RWPE2 (cell line): ENCODE measurements around the gene QSOX1.

Experiments used
- ATAC-seq: fragments of 200-7000 bp; cut with Tn5 transposase; 3 replicates; pipeline ENCODE4 v1.9.1; 2021; ENCODE audit warnings: low read depth
- DNase-seq: peaks from one replicate; pipeline ENCODE4 v3.0.0-alpha.2; 2020; ENCODE audit warnings: low spot score
- H3K27ac ChIP-seq: fragments of 450-650 bp; 2 replicates; pipeline ENCODE4 v1.5.1; 2017; ENCODE audit warnings: mild to moderate bottlenecking; ENCODE audit not compliant: poor library complexity, severe bottlenecking
- H3K27me3 ChIP-seq: fragments of 250-450 bp; sonication (Bioruptor Pico); 2 replicates; pipeline ENCODE4 v1.5.1; 2021; ENCODE audit warnings: mild to moderate bottlenecking, moderate library complexity; ENCODE audit not compliant: insufficient read depth, poor library complexity, severe bottlenecking
- H3K36me3 ChIP-seq: fragments of 250-450 bp; sonication (Bioruptor Pico); 2 replicates; pipeline ENCODE4 v1.5.1; 2020; ENCODE audit warnings: low read depth, mild to moderate bottlenecking, moderate library complexity
- H3K4me1 ChIP-seq: fragments of 250-450 bp; sonication (Bioruptor Pico); 2 replicates; pipeline ENCODE4 v1.5.1; 2021; ENCODE audit warnings: mild to moderate bottlenecking, moderate library complexity; ENCODE audit not compliant: insufficient read depth, poor library complexity, severe bottlenecking
- H3K4me3 ChIP-seq: fragments of 250-450 bp; sonication (Bioruptor Pico); 2 replicates; pipeline ENCODE4 v1.5.1; 2021; ENCODE audit warnings: mild to moderate bottlenecking, moderate library complexity; ENCODE audit not compliant: severe bottlenecking
- H3K9me3 ChIP-seq: fragments of 250-450 bp; sonication (Bioruptor Pico); 2 replicates; pipeline ENCODE4 v1.5.1; 2021; ENCODE audit warnings: mild to moderate bottlenecking, moderate library complexity; ENCODE audit not compliant: severe bottlenecking
- TF ChIP-seq, protein P1 (sequence below): fragments of 450-650 bp; IDR thresholded peaks from one replicate; pipeline ENCODE4 v1.5.1; 2017; ENCODE audit warnings: mild to moderate bottlenecking, moderate library complexity; ENCODE audit not compliant: poor library complexity, severe bottlenecking

Gene QSOX1

DNA sequence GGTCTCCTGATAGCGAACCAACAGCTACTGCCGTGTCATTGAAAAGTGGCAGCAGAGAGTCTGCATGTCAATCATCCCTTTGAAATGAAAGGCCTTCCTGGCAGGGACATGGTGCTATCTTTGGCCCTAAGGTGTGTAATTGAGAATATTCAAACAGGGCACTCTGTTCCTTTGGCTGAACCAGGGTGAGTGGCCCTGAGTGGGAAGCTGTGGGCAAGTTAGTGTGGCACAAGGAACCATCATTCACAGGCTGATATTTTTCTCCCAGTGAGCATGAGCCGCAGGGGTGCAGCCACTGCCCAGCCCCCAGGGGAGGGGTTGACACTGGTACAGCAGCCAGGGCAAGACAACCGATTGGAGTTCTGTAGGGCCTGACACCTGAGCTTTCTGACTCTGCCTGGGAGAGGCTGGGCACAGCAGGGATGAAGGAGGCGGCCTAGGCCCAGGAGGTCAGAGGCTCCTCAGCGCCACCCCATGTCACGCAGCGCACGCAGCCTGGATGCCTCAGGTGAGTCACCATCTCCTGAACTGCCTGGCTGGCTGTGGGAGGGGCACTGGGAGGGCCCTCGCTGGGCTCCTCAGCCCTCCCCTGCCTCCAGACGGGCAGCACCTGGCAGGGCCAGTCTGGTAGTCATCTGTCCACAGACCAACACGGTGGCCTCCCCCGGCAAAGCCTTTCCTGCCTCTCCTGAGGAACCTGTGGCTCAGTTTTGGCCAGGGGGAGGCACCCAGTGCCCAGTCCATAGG lies 13.2 kb downstream of the QSOX1 start:
- no peaks in the 10 kb centered on the region for H3K27me3 ChIP-seq
- H3K27ac ChIP-seq: peak overlapping the region; percentile 79
- peak; percentile 96 for ATAC-seq
- no peak overlapping the region for H3K4me3 ChIP-seq
- H3K9me3 ChIP-seq: no peaks in the 10 kb centered on the region
- H3K36me3 ChIP-seq: peaks cover 22% of the 10 kb centered on the region
- peaks cover 33% of the 10 kb centered on the region for H3K4me1 ChIP-seq
- TF ChIP-seq, protein P1, sequence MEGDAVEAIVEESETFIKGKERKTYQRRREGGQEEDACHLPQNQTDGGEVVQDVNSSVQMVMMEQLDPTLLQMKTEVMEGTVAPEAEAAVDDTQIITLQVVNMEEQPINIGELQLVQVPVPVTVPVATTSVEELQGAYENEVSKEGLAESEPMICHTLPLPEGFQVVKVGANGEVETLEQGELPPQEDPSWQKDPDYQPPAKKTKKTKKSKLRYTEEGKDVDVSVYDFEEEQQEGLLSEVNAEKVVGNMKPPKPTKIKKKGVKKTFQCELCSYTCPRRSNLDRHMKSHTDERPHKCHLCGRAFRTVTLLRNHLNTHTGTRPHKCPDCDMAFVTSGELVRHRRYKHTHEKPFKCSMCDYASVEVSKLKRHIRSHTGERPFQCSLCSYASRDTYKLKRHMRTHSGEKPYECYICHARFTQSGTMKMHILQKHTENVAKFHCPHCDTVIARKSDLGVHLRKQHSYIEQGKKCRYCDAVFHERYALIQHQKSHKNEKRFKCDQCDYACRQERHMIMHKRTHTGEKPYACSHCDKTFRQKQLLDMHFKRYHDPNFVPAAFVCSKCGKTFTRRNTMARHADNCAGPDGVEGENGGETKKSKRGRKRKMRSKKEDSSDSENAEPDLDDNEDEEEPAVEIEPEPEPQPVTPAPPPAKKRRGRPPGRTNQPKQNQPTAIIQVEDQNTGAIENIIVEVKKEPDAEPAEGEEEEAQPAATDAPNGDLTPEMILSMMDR: peak; percentile 46
- peak; percentile 95 for DNase-seq

DNA sequence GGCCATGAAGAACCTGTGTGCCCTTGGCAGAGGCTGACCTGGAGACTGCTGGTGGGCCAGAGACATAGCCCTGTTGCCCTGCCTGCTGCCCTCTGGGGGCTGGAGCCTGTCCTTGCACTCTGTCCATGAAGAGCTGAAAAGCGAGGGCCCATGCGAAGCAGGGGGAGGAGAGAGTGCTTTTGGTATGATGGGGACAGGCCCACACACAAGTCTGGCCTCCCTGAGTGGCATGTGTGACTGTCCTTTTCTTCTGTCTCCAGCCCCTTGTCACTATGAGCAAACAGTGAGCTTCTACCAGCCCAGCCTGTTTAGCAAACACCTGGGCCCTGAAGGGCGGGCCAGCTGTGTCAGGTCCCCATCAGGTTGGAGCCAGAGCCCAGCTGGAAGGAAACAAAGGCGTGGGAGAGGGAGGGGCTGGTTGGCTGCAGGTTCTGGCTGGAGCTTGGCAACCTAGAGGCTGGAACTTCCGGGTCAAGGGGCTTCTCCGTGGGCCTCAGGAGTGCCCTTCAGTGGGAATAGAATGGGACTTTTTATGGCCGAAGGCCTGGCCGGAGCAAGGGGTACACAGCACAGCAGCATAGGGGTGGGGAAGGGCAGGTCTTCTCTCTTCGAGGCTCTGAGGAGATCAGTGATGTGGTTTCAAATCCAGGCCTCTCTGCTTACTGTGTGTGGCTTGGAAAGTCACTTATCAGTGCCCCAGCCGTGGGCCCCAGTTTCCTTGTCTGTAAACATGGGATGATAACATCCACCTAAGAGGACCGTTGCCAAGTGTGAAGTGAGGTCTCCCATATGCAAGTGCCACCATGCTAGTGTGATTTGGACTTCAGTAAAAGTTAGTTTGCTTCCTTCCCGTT lies 14.3 kb downstream of the QSOX1 start:
- DNase-seq: no peak
- H3K4me3 ChIP-seq: no peak overlapping the region
- no peaks in the 10 kb centered on the region for H3K27me3 ChIP-seq
- peak overlapping the region; percentile 79 for H3K27ac ChIP-seq
- ATAC-seq: peak; percentile 13; the same call in 1 of the 3 replicates
- peaks cover 23% of the 10 kb centered on the region for H3K36me3 ChIP-seq
- peaks cover 30% of the 10 kb centered on the region for H3K4me1 ChIP-seq
- TF ChIP-seq, protein P1: peak; percentile 61
- no peaks in the 10 kb centered on the region for H3K9me3 ChIP-seq

DNA sequence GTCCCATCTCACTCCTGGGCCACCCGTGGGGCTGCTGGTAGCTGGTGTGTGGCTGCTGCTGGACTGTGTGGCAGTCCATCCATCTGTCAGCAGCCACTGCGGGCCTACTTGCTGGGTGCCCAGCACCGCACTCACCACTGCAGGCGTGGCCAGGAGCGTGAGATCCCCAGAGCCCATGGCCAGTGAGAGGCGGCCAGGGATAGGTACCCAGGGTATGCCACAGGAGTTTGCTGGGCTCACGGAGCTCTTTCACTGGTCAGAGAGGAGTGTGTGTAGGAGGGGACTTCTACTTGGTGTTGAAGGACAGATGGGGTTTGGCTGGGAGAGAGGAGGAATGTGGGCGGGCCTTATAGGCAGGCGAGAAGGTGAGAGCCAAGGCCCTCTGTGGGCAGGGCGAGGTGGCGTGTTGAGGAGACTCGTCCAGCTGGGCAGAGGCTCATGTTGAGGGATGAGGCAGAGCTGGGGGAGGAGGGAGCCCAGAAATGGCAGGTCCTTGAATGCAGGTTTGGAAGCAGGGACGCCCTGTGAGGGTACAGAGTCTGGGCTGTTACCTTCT lies 15.0 kb downstream of the QSOX1 start:
- peaks cover 30% of the 10 kb centered on the region for H3K4me1 ChIP-seq
- peak overlapping the region; percentile 79 for H3K27ac ChIP-seq
- peak; percentile 51 for DNase-seq
- peaks cover 23% of the 10 kb centered on the region for H3K36me3 ChIP-seq
- no peaks in the 10 kb centered on the region for H3K9me3 ChIP-seq
- no peak for ATAC-seq
- TF ChIP-seq, protein P1: no peak
- no peak overlapping the region for H3K4me3 ChIP-seq
- H3K27me3 ChIP-seq: no peaks in the 10 kb centered on the region

DNA sequence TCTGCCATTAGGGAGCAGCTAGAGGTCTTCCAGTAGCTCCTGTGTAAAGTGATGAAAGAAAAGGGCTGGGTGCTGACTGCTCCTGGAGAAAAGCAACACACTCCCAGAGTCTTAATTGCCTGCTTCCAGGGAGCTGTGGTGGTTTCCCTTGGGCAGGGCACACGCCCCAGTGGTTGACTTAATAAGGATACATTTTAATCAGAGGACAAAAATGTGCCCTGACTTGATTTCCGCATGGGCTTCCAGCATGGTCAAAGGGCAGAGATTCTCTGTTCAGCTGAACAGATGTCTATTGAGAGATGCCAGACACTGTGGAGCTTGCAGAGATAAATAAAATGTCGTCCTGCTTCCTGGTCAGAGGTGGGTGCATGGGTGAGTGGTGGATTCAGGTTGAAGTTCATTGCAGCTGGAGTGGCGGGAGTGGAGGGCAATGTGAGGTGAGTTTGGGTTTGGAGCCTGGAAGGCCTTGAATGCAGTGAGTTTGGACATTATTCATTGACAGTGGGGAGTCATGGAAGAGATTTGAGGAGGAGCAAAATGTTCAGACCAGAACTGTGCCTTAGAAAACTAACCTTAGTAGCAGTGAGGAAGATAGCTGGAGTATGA lies 16.0 kb downstream of the QSOX1 start:
- no peaks in the 10 kb centered on the region for H3K9me3 ChIP-seq
- H3K4me3 ChIP-seq: no peak overlapping the region
- no peak for ATAC-seq
- H3K27ac ChIP-seq: peak overlapping the region; percentile 79
- no peaks in the 10 kb centered on the region for H3K27me3 ChIP-seq
- H3K36me3 ChIP-seq: peaks cover 23% of the 10 kb centered on the region
- TF ChIP-seq, protein P1: no peak
- H3K4me1 ChIP-seq: peaks cover 30% of the 10 kb centered on the region
- DNase-seq: no peak
